Activated CD4-positive, CD25-positive, alpha-beta regulatory T cell treated with anti-CD3 and anti-CD28 coated beads, Interleukin-2, amount 50 U/mL, for 16 hours (primary cell): ENCODE results near the gene SLITRK4.

ENCODE experiments used
- DNase-seq: peaks from one replicate; pipeline ENCODE4 v3.0.0-alpha.2; 2020; ENCODE audit warnings: low read depth, low spot score

The SLITRK4 gene, protein sequence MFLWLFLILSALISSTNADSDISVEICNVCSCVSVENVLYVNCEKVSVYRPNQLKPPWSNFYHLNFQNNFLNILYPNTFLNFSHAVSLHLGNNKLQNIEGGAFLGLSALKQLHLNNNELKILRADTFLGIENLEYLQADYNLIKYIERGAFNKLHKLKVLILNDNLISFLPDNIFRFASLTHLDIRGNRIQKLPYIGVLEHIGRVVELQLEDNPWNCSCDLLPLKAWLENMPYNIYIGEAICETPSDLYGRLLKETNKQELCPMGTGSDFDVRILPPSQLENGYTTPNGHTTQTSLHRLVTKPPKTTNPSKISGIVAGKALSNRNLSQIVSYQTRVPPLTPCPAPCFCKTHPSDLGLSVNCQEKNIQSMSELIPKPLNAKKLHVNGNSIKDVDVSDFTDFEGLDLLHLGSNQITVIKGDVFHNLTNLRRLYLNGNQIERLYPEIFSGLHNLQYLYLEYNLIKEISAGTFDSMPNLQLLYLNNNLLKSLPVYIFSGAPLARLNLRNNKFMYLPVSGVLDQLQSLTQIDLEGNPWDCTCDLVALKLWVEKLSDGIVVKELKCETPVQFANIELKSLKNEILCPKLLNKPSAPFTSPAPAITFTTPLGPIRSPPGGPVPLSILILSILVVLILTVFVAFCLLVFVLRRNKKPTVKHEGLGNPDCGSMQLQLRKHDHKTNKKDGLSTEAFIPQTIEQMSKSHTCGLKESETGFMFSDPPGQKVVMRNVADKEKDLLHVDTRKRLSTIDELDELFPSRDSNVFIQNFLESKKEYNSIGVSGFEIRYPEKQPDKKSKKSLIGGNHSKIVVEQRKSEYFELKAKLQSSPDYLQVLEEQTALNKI

DNA sequence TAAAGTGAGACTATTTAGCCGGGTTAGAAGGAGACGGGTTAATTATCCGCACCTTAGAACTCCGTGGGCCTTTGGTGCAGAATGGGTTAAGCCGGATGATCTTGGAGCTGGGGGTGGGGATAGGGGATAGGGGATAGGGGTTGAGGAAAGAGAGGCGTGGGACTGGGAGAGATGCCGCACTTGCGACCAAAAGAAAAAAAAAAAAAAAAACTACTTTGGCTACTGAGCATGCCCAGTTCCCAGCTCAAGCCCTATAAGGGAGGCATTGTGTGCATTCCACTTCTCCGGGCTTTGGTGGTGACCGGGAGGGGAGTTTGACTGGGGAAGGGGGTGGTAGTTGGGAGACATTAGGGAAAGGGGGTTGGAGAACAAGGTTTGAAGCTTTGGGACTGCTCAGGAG is at the start of gene SLITRK4:
Gene SLITRK4, minus strand, starts transcription at position 187 of the 400 bp plus-strand sequence. CDS start 4,993 bp downstream, outside the sequence.
- no peak for DNase-seq

DNA sequence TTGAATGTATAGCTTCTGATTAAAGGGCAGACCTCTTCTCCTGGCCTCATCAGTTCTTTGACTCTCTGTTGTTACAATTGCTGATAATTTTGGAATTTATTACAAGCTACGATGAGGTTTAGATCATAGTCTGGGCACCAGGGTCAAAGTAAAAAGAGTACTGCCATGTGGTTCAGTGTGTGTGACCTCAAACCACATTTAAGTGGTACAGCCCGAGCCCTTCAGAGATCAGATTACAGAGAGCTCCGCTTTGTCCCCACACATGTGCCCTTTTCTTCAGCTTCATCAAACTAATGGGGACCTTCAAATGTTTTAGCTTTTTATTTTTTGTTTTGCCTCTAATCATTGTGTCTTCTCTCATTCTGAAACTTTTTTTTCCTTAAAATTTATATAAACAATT is 47.6 kb upstream of the SLITRK4 start:
- no peak for DNase-seq

DNA sequence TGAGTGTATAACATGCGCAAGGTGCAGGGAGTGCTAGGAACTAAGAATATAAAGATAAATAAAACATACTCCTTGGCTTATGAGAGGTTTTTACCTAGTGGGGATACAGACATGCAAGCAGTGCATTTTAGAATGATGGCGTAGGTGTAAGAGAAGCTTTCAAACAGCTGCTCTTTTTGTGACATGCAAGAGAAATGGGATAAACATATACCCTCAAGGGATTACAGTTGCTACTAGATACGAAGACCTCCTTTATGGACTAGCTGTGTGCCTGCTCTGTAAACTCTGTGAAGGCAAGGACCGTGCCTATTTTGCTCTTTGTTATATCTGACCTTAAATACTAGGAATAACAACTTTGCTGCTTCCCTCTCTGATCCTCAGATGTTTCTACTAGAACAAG is 39.0 kb upstream of the SLITRK4 start:
- DNase-seq: no peak

DNA sequence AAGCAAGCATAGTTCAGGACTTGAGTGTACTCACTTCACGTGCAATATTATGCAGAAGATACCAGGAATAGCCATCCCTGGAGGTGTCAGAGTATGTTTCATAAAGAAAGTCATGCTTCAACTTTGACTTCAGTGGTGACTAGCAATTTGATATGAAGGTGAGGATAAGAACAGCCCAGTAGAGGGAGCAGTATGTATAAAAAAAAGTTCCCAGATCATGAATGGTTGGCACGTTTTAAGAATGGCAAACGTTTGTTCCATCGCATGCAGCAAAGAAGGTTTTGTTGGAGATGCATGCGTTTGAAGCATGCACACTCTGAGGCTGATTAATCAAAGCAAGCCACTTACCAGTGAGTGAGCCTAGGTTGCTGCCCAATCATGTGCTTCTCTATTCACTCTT is 33.5 kb upstream of the SLITRK4 start:
- no peak for DNase-seq

DNA sequence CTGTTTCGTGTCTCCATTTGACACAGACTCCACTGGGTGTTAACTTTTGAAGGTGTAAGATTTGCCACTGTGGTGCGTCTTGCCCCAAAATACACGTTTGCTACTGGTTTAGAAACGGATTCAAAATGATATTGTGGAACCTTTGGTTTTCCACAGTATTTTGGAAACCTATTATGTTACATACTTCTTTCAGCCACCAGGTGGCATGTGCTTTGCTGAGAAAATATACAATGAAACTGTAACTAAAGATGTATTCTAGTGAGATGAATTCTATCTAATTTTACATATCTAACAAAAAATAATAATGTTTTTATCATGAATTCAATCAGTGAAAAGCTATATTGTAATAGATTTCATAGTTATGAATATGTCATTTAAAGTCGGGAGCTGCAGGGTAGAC is 28.4 kb upstream of the SLITRK4 start:
- no peak for DNase-seq

DNA sequence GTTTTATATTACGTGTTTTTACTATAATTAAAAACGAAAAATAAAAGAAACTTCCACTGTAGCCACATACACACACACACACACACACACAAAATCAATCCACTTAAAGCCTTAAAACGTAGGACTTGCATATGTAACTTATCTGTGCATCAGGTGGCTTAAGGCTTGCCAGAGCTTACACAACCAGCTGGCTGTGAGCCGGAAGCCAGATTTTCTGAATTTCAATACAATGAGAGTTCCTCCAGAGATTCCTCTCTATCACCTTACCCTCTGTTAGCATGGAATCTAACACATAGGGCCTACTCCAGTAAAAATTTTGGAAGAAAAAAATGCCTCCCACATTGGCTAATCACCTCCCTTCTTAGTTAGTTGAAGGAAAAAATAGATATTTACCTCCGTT is 27.9 kb upstream of the SLITRK4 start:
- DNase-seq: no peak

DNA sequence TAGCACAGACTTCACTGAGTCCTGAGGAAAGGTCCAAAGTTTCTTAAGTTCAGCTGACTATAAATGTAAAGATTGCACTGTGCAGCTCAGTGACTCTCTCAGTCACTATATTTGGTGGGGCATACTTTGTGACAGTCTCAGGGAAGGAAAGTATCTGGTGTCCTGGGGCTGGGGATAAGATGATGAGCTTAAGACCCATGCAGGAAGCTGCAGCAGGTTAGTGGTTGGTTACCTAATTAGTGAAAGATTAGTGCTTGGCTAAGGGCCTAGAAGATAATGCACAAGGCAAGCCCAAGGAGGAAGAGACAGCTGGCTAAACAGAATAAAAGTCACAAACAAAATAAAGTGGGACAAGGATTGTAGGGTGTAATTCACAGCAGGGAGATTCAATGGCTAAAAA is 25.4 kb upstream of the SLITRK4 start:
- DNase-seq: no peak

DNA sequence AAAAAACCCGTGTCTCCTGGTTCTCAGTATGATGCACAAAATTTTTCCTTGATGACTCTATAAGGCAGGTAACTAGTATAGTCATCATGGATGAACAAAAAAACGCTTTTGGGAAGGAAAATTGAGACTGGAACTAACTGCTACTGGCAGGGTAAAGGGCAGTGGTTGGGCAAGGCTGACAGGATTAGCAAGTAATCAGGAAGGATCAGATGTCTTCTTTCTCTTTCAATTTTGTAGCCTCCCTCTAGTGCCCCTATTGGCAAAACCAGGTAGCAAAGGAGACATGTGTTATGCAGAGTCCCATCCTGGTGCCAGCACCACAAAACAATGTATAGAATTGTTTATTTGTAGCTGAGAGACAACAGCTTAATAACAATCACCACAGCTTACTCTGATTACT is 12.8 kb upstream of the SLITRK4 start:
- no peak for DNase-seq

DNA sequence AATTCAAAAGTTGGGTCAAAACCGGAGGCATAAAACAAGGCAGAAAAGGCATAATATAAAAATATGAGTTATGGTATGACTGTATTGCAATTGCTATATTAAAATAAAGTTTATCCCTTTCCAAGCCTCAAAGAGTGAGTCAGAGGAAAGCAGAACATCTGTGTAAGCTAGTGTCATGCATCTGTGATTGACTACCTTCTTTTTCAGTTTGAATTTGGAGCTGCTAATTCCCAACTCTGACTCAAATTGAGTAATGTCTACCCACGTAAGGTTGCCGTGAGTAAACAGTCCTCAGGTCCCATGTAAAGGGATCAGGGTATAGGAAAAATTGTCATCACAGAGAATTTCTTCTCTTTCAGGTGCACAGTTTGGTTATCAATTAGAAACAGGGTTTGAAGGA is 6.5 kb upstream of the SLITRK4 start:
- DNase-seq: no peak

DNA sequence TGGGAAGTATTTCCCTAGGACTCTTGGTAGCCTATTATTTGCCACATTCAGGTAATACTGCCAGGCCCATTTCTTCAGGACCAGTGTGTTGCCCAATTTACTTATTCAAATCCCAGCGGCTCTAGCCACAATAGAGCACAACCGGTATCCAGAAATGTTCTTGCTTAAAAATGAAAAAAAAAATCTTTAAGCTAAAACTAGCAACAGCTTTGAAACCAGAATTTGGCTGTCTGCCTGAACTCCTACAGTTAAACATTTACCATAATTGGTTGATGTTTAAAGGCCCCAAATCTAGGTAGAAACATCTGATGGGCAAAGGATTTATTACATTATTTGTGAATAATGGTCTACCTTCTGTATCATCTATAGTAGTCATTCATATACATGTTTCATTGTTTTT is 930 bp upstream of the SLITRK4 start:
- no peak for DNase-seq

DNA sequence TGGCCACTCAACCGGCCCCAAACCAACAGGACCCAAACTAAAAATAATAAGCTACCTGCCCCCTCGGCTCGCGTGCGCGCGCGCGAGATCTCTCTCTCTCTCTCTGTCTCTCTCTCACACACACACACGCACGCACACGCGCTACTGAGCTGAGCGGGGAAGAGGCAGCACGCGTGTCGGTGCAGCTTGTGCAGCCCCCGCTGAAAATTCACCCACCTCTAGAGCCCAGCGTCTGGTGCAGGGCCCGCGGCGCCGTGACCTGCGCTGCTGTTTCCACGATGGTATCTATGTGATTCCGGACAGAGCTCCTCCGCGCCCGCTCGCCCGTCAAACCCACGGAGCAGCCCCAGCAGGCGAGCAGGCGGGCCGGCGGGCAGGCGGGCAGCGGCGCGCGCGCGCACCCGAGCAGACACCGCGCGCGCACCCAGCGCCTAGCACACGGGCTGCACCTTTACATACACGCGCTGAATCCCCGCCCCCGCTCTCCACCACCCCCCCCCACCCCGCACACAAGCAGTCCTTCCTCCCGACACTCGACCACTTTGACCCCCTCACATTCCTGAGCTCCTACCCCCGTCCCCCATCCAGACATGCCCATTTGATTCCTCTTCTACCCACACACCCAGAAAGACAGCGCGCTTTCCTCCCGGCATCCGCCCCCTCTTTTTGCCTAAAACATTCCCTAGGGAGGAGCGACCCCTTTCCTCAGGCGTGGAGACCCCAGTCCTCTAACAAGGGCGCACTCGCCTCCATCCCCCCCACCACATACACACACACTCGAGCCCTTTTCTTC is 1.0 kb downstream of the SLITRK4 start:
- no peak for DNase-seq

DNA sequence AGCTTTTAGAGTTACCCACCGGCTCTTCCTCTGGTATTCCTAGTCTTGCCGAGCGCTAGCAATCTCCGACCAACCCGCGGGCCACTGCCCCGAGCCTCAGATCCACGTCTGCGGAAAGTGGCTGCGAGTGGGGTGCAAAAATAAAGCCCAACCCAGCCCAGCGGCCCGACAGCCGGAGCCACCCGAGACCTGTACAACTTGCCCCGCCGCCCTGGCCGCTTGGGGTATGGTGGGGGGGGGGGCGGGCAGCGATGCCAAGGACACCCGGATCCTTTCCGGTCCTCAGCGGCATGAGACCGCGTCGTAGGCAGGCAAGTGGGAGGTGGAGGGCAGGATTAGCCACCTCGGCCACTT is 1.6 kb downstream of the SLITRK4 start:
- DNase-seq: no peak

DNA sequence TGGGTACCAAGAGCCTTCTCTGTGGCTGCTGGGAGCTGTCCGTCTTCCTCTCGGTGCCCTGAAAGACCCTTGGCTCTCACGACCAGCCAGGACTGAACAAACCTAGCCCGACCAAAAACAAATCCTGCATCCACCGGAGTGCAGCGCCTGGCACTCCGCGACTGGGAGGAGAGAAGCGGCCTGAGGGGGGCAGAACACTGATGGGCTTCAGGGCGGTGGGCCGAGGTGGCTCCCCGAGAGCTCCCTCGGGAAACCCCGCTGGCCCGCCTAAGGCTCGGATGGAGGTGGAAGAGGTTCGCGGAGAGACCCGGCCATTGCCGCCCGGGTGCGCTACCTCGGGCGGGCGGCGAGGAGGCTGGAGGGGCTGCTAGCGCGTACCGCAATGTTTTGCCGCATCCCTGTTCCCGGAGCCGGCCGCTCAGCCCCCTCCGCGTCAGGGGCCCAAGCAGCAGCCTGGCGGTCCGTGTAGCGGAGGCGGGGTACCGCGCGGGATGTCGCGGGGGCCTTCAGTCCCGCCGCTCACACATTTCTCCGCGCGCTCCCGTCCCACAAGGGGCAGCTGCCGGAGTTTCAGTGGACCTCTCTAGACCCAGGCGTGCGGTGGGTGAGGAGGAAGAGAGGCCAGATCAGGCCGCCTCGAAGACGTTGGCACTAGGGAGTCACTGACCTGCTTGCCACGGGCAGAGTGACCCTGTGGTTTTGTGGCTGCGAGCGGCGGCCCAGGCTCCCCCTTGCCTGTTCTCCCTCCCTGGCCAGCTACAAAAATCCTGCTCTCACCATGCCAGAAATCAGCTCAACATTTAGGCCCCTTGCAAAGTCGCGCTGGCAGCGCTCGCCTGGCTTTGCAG is 2.2 kb downstream of the SLITRK4 start:
- DNase-seq: no peak

DNA sequence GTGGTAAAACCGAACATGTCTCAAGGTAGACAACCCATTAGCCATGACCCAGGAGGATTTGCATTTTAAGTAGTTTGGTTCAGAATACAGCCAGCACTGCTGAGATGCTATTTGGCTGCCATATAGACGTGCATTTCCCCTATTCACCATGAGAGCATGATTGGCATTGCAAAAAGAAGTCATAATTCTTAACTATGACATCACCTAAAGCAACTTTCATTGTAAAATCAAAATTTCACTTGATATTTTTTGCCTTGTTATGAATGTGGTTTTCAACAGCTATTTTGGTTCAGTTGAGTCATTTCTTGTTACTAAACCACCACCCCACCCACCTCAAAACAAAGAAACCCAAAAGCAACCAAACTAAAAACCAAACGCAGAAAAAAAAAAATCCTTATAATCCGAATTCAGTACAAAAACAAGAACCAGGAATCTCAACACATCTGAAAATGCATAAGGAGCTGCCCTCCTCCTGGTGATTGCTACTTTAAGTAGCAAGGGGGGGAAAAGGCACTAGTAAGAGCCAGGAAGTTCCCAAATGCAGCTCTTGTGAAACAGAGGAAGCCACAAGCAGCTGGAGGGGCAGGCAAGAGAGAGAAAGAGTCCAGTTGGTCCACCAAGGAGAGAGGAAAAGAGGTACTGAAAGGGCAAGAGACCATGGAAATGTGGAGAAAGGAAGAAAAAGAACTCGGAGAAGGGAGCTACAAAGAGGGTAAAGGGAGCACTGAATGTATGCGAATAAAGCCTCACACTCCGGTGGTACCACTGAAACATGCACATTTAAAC is 3.1 kb downstream of the SLITRK4 start:
- DNase-seq: no peak

DNA sequence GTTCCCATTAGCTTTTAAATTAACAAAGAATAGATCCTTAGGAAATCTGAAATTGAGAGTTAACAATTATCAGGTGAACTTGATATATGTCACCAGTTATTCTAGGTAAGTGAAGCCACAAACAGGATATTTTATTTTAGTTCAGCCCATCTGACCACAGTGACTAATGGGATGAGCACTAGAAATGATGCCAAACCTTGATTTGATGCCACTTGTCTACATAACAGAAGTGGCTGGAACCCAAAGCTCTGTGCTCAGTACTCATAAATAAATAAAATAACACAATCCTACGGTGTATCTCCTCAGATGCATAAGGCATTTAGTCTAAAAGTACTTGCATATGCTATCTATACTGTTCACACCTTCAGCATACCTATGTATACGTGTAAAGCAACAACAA is 12.2 kb downstream of the SLITRK4 start:
- DNase-seq: no peak

DNA sequence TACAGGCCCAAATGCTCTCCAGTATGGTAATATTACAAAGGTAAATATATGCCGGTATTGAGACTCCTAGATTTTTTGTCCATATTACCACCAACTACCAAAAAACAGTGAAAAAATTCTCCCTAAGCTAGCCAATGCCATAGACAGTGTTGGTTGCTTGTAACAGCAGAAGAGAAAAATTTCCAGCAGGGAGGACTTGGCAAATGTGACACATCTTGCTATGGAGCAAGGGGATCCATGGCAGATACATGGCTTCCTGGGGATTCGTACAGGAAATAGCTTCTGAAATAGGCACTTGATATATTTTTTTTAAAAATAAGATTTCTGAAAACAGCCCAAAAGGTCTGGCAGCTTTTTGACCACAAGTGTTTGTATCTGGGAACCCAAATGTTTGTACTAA is 14.6 kb downstream of the SLITRK4 start:
- DNase-seq: no peak

DNA sequence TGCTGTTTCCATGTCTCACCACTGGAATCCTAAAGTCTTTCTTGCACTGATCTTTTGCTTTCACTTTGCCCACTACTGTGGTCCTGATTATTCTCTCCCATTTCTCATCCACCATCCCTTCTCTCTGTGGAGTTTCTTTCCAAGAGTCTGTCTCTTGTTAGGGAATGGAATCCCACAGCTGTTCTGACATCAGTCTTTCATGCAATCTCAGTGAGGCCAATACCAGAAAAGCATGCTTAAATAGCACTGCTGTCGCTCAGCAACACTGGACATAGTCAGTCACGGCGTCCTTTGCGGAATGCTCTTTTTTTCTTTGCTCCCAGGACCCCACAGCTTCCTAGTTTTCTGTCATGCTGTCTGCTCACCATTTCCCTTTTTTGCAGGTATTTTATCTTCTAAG is 20.1 kb downstream of the SLITRK4 start:
- DNase-seq: no peak

DNA sequence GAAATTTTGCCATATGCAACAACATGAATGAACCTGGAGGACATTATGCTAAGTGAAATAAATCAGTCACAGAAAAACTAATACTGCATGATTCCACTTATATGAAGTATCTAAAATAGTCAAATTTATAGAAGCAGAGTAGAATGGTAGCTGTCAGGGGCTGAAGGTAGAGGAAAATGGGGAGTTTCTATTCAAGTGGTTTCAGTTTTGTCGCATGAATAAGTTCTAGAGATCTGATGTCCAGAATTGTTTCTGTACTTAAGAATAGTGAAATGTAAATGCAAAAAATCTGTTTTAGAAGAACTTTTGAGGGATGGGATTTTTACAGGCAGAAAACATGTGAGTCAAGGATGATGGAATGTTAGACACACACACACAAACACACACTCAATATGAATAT is 34.1 kb downstream of the SLITRK4 start:
- no peak for DNase-seq

DNA sequence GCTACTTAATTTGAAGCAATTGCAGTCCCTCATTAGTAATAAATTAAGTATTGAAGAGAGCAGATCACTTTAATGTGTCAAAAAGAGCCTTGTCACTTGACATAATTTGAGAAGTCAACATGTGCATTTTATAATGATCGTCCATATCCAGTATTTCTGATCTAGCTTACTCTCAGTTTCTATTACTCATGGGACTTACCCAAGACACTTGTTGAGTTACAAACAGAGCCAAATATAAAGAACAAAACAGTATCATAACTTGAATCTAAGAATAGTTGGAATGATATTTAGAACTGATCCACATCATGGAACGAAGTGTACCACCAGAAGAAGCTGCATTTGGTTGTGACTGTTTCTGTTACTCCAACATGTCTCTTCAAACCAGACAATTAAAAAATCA is 54.7 kb downstream of the SLITRK4 start:
- DNase-seq: no peak

DNA sequence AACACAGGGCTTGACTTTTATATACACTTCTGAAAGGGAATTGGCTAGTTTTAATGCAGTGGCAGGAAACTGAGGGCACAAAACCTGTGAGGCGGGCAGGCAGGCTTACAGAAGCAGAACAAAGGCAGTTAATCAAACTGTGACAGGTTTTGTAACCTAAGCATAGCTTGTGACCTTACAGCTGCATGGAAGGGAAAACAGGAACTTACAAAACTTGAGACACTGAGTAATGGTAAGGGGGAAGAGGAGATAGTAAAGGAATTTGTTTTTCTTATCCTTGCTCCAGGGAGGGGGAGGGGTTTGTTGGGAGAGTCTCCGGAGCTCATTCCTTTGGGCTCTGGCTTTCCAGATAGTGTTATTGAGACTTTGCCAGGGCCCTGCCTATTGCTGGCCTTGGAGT is 55.6 kb downstream of the SLITRK4 start:
- DNase-seq: no peak
